Measurements from ENCODE around the gene LDHAL6B. TPM values are rescaled to one million over a fixed set of nuclear protein-coding genes. Genes with fewer than 3 reads are reported as not detected.

Gene LDHAL6B
- total and polyA plus RNA-seq, 8 donors, result 0.09 to 0.17 (median 0.15) TPM; not detected in 4

GRCh38 chr15:59203008-59203407 is 3.6 kb upstream of the LDHAL6B start:
- DNase-seq, result no peak
- peaks cover 0 to 71% of the 10 kb centered on the region in 2 donors for H3K36me3 ChIP-seq

GRCh38 chr15:59203657-59204056 is 3.0 kb upstream of the LDHAL6B start:
- DNase-seq (no peak), ATAC-seq (no peak)
- peaks cover 0 to 77% of the 10 kb centered on the region in 2 donors for H3K36me3 ChIP-seq
- TF ChIP-seq CTCF (IDR thresholded peaks at IDR 0.05), result no peak
- H3K27ac ChIP-seq, result no peak overlapping the region
- H3K9me3 ChIP-seq, result no peaks in the 10 kb centered on the region
- H3K4me1 ChIP-seq, result no peaks in the 10 kb centered on the region
- intact Hi-C loops (cut with DNase I), result no loop called here
- no peaks in the 10 kb centered on the region for H3K27me3 ChIP-seq
- H3K4me3 ChIP-seq, result no peak overlapping the region

More at GRCh38 chr15:59203008-59203407, 3.6 kb upstream of the LDHAL6B start:
- no peaks in the 10 kb centered on the region for H3K27me3 ChIP-seq
- no peak overlapping the region for H3K27ac ChIP-seq
- ATAC-seq, result no peak
- no peak for TF ChIP-seq CTCF (IDR thresholded peaks at IDR 0.05)
- no peaks in the 10 kb centered on the region for H3K9me3 ChIP-seq
- H3K4me1 ChIP-seq, result no peaks in the 10 kb centered on the region
- intact Hi-C loops (cut with DNase I), result no loop called here
- H3K4me3 ChIP-seq, result no peak overlapping the region

- no peak for TF ChIP-seq CTCF (IDR thresholded peaks at IDR 0.05)
- H3K9me3 ChIP-seq, result no peaks in the 10 kb centered on the region
- H3K36me3 ChIP-seq, result peaks cover 0 to 76% of the 10 kb centered on the region in 2 donors
- ATAC-seq (no peak), DNase-seq (no peak)
- H3K4me3 ChIP-seq, result no peak overlapping the region
- H3K27ac ChIP-seq, result no peak overlapping the region
- intact Hi-C loops (cut with DNase I), result no loop called here
- no peaks in the 10 kb centered on the region for H3K27me3 ChIP-seq
- H3K4me1 ChIP-seq, result no peaks in the 10 kb centered on the region
Observed at GRCh38 chr15:59205839-59206622, 612 bp upstream of the LDHAL6B start.

DNA sequence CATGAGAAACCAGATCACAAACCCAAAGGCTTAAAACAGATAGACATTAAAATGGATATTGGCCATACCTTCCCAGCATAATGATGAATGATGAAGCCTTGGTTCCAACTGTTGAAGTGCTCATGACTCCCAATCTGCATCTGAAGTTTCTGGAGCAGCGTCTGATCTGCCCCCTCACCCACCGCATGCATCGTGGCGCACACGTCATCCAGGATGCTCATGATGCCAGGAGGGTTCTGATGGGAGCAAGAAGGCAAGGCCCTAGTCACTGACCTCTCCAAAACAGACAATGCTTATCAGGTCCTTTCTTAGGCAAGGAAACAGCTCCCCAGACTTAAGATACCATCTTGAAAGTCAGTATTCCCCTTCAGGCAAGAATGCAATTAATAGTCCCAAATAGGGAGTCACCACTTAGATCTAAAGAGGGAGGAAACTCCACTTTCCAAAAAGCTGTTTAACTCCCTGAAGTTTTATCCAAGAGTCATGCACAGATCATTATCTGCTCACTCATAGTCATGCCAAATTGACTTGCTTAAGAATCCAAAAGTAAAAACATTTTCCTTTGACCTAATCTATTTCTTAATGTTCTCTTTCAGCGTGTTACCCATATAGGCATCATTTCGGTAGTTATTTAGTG is 2.1 kb downstream of the LDHAL6B start:
- Histone ChIP-seq H3K4me1 (no peaks in the 10 kb centered on the region), H3K36me3 (peaks cover 0 to 55% of the 10 kb centered on the region in 2 donors), H3K4me3 (no peak overlapping the region), H3K27me3 (no peaks in the 10 kb centered on the region), H3K27ac (no peak overlapping the region), H3K9me3 (no peaks in the 10 kb centered on the region)
- ATAC-seq (no peak), DNase-seq (no peak)
- intact Hi-C loops (cut with DNase I), result no loop called here
- TF ChIP-seq CTCF (IDR thresholded peaks at IDR 0.05), result no peak

- H3K27ac ChIP-seq, result no peak overlapping the region
- DNase-seq (no peak), ATAC-seq (no peak)
- H3K27me3 ChIP-seq, result no peaks in the 10 kb centered on the region
- intact Hi-C loops (cut with DNase I), result no loop called here
- H3K4me3 ChIP-seq, result no peak overlapping the region
- H3K4me1 ChIP-seq, result no peaks in the 10 kb centered on the region
- H3K9me3 ChIP-seq, result no peaks in the 10 kb centered on the region
- H3K36me3 ChIP-seq, result peaks cover 0 to 43% of the 10 kb centered on the region in 2 donors
- TF ChIP-seq CTCF (IDR thresholded peaks at IDR 0.05), result no peak
Observed at GRCh38 chr15:59210186-59210585, 3.5 kb downstream of the LDHAL6B start.
